ENCODE results near the gene ATAT1. TPM values are rescaled to one million over a fixed set of nuclear protein-coding genes. Genes with fewer than 3 reads are reported as not detected.
"Not testable (repeated sequence)": the region's sequence is repeated elsewhere in the genome, so short reads cannot be mapped to it uniquely, and the experiment has no call there.

Gene ATAT1
- total RNA-seq, 2 donors from 2014 or later = 11.5 to 15.9 TPM

- intact Hi-C loops (cut with DNase I) = no loop called here
- no peak for DNase-seq
Measured at GRCh38 chr6:30664994-30665767, 38.5 kb downstream of the ATAT1 start.

GRCh38 chr6:30666300-30666699 lies 39.6 kb downstream of the ATAT1 start:
- H3K4me1 ChIP-seq; H3K9me3 ChIP-seq; H3K27me3 ChIP-seq; H3K27ac ChIP-seq; intact Hi-C loops (cut with DNase I); DNase-seq; H3K9ac ChIP-seq (ENCODE audit: low read depth in 2 of 2, low read length in 2 of 2); H3K4me3 ChIP-seq: not testable (repeated sequence)
- peaks cover 23% of the 10 kb centered on the region for H3K36me3 ChIP-seq

More at GRCh38 chr6:30664994-30665767, 38.5 kb downstream of the ATAT1 start:
- no peak for TF ChIP-seq CTCF (IDR thresholded peaks at IDR 0.05)
- H3K4me3 ChIP-seq = no peak overlapping the region
- no peaks in the 10 kb centered on the region for H3K9me3 ChIP-seq
- H3K36me3 ChIP-seq = peaks cover 25% of the 10 kb centered on the region
- no peak overlapping the region for H3K27ac ChIP-seq
- no peaks in the 10 kb centered on the region for H3K4me1 ChIP-seq
- no peaks in the 10 kb centered on the region for H3K27me3 ChIP-seq
- H3K9ac ChIP-seq (ENCODE audit: low read depth in 2 of 2, low read length in 2 of 2) = no peak overlapping the region

GRCh38 chr6:30670760-30671527 lies 44.3 kb downstream of the ATAT1 start:
- Histone ChIP-seq H3K36me3 (peaks cover 4% of the 10 kb centered on the region), H3K27ac (no peak overlapping the region), H3K9ac (ENCODE audit: low read depth in 2 of 2, low read length in 2 of 2) (no peak overlapping the region), H3K4me1 (peaks cover 9% of the 10 kb centered on the region), H3K27me3 (no peaks in the 10 kb centered on the region), H3K9me3 (no peaks in the 10 kb centered on the region), H3K4me3 (no peak overlapping the region)
- DNase-seq = no peak
- intact Hi-C loops (cut with DNase I) = loop anchor here (5.0 kb wide), 1 partner anchor 189 kb away; no protein-coding TSS in a partner anchor
- no peak for TF ChIP-seq CTCF (IDR thresholded peaks at IDR 0.05)

- intact Hi-C loops (cut with DNase I) = loop anchor here (2.0 to 5.0 kb wide), 2 partner anchors 46 to 190 kb away; partner anchors contain the start of gene ATAT1
- Histone ChIP-seq H3K9me3 (no peaks in the 10 kb centered on the region), H3K9ac (ENCODE audit: low read depth in 2 of 2, low read length in 2 of 2) (peak within 1 kb of the TSS; percentile 85 to 96), H3K27me3 (no peaks in the 10 kb centered on the region), H3K4me1 (peaks cover 9% of the 10 kb centered on the region), H3K36me3 (peaks cover 11% of the 10 kb centered on the region), H3K4me3 (peak within 1 kb of the TSS; percentile 96), H3K27ac (peak within 1 kb of the TSS; percentile 75)
- peak; percentile 83 for TF ChIP-seq CTCF (IDR thresholded peaks at IDR 0.05)
- DNase-seq = peak; percentile 98
Measured at GRCh38 chr6:30672445-30673253, 46.0 kb downstream of the ATAT1 start, which contains the start of gene DHX16. DHX16 (minus strand) TSS chr6:30673006; CDS start chr6:30672841, 165 bp downstream.

- no peak for TF ChIP-seq CTCF (IDR thresholded peaks at IDR 0.05)
- H3K9me3 ChIP-seq = no peaks in the 10 kb centered on the region
- DNase-seq = no peak
- peaks cover 6% of the 10 kb centered on the region for H3K36me3 ChIP-seq
- no peak overlapping the region for H3K9ac ChIP-seq (ENCODE audit: low read depth in 2 of 2, low read length in 2 of 2)
- intact Hi-C loops (cut with DNase I) = no loop called here
- H3K4me3 ChIP-seq = no peak overlapping the region
- H3K27me3 ChIP-seq = no peaks in the 10 kb centered on the region
- no peak overlapping the region for H3K27ac ChIP-seq
- peaks cover 5% of the 10 kb centered on the region for H3K4me1 ChIP-seq
Measured at GRCh38 chr6:30676660-30677285, 50.1 kb downstream of the ATAT1 start.
